ACC112 (cell line): ENCODE data around the gene ZBTB16.
A peak's percentile ranks its signal among the peaks of the same experiment; 100 is the strongest.

Source experiments
- H2AFZ ChIP-seq: fragments of 200-600 bp; sonication (generic); one replicate; pipeline ENCODE4 v1.6.0; 2017; ENCODE audit warnings: antibody characterized with exemption, low read length; ENCODE audit not compliant: unreplicated experiment
- H3K27ac ChIP-seq: fragments of 200-600 bp; sonication (generic); 2 replicates; pipeline ENCODE4 v1.5.1; 2014; ENCODE audit warnings: low read depth, mild to moderate bottlenecking, antibody characterized with exemption, low read length, moderate library complexity
- H3K27me3 ChIP-seq: fragments of 200-600 bp; sonication (generic); 2 replicates; pipeline ENCODE4 v1.6.1; 2014; ENCODE audit warnings: mild to moderate bottlenecking, antibody characterized with exemption, low read length, moderate library complexity, mixed read lengths; ENCODE audit not compliant: insufficient read depth
- H3K36me3 ChIP-seq: fragments of 200-600 bp; sonication (generic); 2 replicates; pipeline ENCODE4 v1.6.1; 2016; ENCODE audit warnings: mild to moderate bottlenecking, antibody characterized with exemption, low read length, moderate library complexity, mixed read lengths; ENCODE audit not compliant: insufficient read depth
- H3K4me1 ChIP-seq: fragments of 200-600 bp; sonication (generic); one replicate; pipeline ENCODE4 v1.6.1; 2016; ENCODE audit warnings: low read length, mixed read lengths; ENCODE audit not compliant: insufficient read depth, unreplicated experiment, control insufficient read depth
- H3K4me3 ChIP-seq: fragments of 200-600 bp; sonication (generic); 2 replicates; pipeline ENCODE4 v1.5.1; 2014; ENCODE audit warnings: mild to moderate bottlenecking, low read depth, low read length
- H3K79me2 ChIP-seq: fragments of 200-600 bp; sonication (generic); one replicate; pipeline ENCODE4 v1.6.0; 2016; ENCODE audit warnings: low read length; ENCODE audit not compliant: control insufficient read depth, unreplicated experiment, insufficient read depth

Gene ZBTB16

GRCh38 chr11:114291381-114291780, 231.9 kb downstream of the ZBTB16 start:
- peak overlapping the region; percentile 100 for H3K27ac ChIP-seq
- H3K4me3 ChIP-seq, result peak overlapping the region; percentile 75
- H2AFZ ChIP-seq, result no peak overlapping the region
- H3K4me1 ChIP-seq, result peaks cover 45% of the 10 kb centered on the region
- peaks cover 1% of the 10 kb centered on the region for H3K79me2 ChIP-seq
- H3K36me3 ChIP-seq, result no peaks in the 10 kb centered on the region
- H3K27me3 ChIP-seq, result no peaks in the 10 kb centered on the region

GRCh38 chr11:114291842-114292680, 232.6 kb downstream of the ZBTB16 start:
- Histone ChIP-seq H3K79me2 (peaks cover 8% of the 10 kb centered on the region), H3K36me3 (no peaks in the 10 kb centered on the region), H3K4me3 (peak overlapping the region; percentile 75), H3K27ac (peak overlapping the region; percentile 100), H3K4me1 (peaks cover 40% of the 10 kb centered on the region), H3K27me3 (no peaks in the 10 kb centered on the region), H2AFZ (no peak overlapping the region)

- peaks cover 7% of the 10 kb centered on the region for H3K36me3 ChIP-seq
- no peaks in the 10 kb centered on the region for H3K27me3 ChIP-seq
- H3K4me3 ChIP-seq, result peak overlapping the region; percentile 75; the same call in 1 of the 2 replicates
- H3K27ac ChIP-seq, result peak overlapping the region; percentile 100
- H3K4me1 ChIP-seq, result peaks cover 47% of the 10 kb centered on the region
- no peak overlapping the region for H2AFZ ChIP-seq
- peaks cover 20% of the 10 kb centered on the region for H3K79me2 ChIP-seq
Measured at GRCh38 chr11:114293201-114293711, 233.7 kb downstream of the ZBTB16 start.

- Histone ChIP-seq H3K4me3 (peak within 1 kb of the TSS; percentile 89), H3K36me3 (peaks cover 34% of the 10 kb centered on the region), H2AFZ (no peak within 1 kb of the TSS), H3K79me2 (peaks cover 46% of the 10 kb centered on the region), H3K27me3 (no peaks in the 10 kb centered on the region), H3K27ac (peak within 1 kb of the TSS; percentile 100), H3K4me1 (peaks cover 39% of the 10 kb centered on the region)
Measured at GRCh38 chr11:114295676-114296604, 236.4 kb downstream of the ZBTB16 start, which contains the start of gene NNMT. NNMT (plus strand) TSS chr11:114296399; CDS start chr11:114296557, 158 bp downstream.

- Histone ChIP-seq H3K36me3 (peaks cover 43% of the 10 kb centered on the region), H3K79me2 (peaks cover 55% of the 10 kb centered on the region), H3K27ac (peak overlapping the region; percentile 100), H3K4me3 (peak overlapping the region; percentile 89), H3K4me1 (peaks cover 39% of the 10 kb centered on the region), H2AFZ (no peak overlapping the region), H3K27me3 (no peaks in the 10 kb centered on the region)
Measured at GRCh38 chr11:114296605-114297372, 237.3 kb downstream of the ZBTB16 start.

GRCh38 chr11:114297806-114298709, 238.5 kb downstream of the ZBTB16 start:
- Histone ChIP-seq H3K79me2 (peaks cover 67% of the 10 kb centered on the region), H3K4me3 (peak overlapping the region; percentile 89), H3K4me1 (peaks cover 36% of the 10 kb centered on the region), H3K27me3 (no peaks in the 10 kb centered on the region), H3K36me3 (peaks cover 54% of the 10 kb centered on the region), H2AFZ (no peak overlapping the region), H3K27ac (peak overlapping the region; percentile 100)

- Histone ChIP-seq H3K27me3 (no peaks in the 10 kb centered on the region), H3K36me3 (peaks cover 59% of the 10 kb centered on the region), H3K27ac (peak overlapping the region; percentile 100), H2AFZ (no peak overlapping the region), H3K4me3 (peak overlapping the region; percentile 89), H3K4me1 (peaks cover 33% of the 10 kb centered on the region), H3K79me2 (peaks cover 73% of the 10 kb centered on the region)
Measured at GRCh38 chr11:114298710-114299109, 239.2 kb downstream of the ZBTB16 start.
